ENCODE data around the gene LRRC4C. TPM values are rescaled to one million over a fixed set of nuclear protein-coding genes. Genes with fewer than 3 reads are reported as not detected.

The LRRC4C gene
- total RNA-seq, 1 donor from 2014 or later: 0.41 TPM

GRCh38 chr11:41254966-41255365 is 204.5 kb downstream of the LRRC4C start:
- intact Hi-C loops (cut with micrococcal nuclease): no loop called here
- H3K9me3 ChIP-seq (replicated peaks): no peaks in the 10 kb centered on the region
- no peaks in the 10 kb centered on the region for H3K4me1 ChIP-seq
- no peaks in the 10 kb centered on the region for H3K27me3 ChIP-seq (ENCODE audit: low read depth)
- no peak for DNase-seq
- TF ChIP-seq, protein P1, sequence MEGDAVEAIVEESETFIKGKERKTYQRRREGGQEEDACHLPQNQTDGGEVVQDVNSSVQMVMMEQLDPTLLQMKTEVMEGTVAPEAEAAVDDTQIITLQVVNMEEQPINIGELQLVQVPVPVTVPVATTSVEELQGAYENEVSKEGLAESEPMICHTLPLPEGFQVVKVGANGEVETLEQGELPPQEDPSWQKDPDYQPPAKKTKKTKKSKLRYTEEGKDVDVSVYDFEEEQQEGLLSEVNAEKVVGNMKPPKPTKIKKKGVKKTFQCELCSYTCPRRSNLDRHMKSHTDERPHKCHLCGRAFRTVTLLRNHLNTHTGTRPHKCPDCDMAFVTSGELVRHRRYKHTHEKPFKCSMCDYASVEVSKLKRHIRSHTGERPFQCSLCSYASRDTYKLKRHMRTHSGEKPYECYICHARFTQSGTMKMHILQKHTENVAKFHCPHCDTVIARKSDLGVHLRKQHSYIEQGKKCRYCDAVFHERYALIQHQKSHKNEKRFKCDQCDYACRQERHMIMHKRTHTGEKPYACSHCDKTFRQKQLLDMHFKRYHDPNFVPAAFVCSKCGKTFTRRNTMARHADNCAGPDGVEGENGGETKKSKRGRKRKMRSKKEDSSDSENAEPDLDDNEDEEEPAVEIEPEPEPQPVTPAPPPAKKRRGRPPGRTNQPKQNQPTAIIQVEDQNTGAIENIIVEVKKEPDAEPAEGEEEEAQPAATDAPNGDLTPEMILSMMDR (IDR thresholded peaks at IDR 0.05; ENCODE audit: borderline replicate concordance): no peak
- no peaks in the 10 kb centered on the region for H3K36me3 ChIP-seq
- no peak overlapping the region for H3K27ac ChIP-seq (replicated peaks)
- H3K4me3 ChIP-seq: no peak overlapping the region

DNA sequence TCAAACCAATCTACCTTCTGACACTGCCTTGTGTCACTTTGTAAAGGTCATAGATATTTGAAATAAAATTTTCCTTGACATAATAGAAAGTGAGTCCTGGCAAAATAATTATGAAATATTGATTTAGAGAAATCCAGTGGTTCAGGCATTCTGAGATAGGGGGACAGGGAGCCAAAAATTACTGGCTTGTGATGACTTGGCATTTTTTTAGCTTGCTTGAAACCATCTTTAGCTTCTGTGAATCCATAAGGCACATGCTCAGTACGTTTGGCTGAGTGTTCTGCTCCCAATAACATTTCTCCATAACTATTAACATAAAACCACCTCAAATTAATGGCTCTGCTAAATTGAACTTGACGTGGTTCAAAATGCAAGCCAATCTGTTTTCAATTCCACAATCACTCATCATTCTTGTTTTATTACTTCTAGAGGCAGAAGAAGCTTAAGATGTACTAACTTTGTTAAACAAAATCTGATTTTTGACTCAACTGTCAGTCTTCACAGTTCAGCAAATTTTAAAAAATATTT is 209.0 kb downstream of the LRRC4C start:
- H3K4me3 ChIP-seq: no peak overlapping the region

GRCh38 chr11:41247621-41248020 is 211.8 kb downstream of the LRRC4C start:
- intact Hi-C loops (cut with micrococcal nuclease): no loop called here
- Histone ChIP-seq H3K36me3 (no peaks in the 10 kb centered on the region), H3K4me3 (no peak overlapping the region), H3K9me3 (replicated peaks) (no peaks in the 10 kb centered on the region), H3K27me3 (ENCODE audit: low read depth) (no peaks in the 10 kb centered on the region), H3K4me1 (no peaks in the 10 kb centered on the region), H3K27ac (replicated peaks) (no peak overlapping the region)
- DNase-seq: no peak
- TF ChIP-seq, protein P1 (IDR thresholded peaks at IDR 0.05; ENCODE audit: borderline replicate concordance): no peak

More for the DNA sequence above, 209.0 kb downstream of the LRRC4C start:
- Histone ChIP-seq H3K4me1 (no peaks in the 10 kb centered on the region), H3K27me3 (ENCODE audit: low read depth) (no peaks in the 10 kb centered on the region), H3K9me3 (replicated peaks) (no peaks in the 10 kb centered on the region), H3K27ac (replicated peaks) (no peak overlapping the region), H3K36me3 (no peaks in the 10 kb centered on the region)
- TF ChIP-seq, protein P1 (IDR thresholded peaks at IDR 0.05; ENCODE audit: borderline replicate concordance): no peak
- intact Hi-C loops (cut with micrococcal nuclease): no loop called here
- no peak for DNase-seq

DNA sequence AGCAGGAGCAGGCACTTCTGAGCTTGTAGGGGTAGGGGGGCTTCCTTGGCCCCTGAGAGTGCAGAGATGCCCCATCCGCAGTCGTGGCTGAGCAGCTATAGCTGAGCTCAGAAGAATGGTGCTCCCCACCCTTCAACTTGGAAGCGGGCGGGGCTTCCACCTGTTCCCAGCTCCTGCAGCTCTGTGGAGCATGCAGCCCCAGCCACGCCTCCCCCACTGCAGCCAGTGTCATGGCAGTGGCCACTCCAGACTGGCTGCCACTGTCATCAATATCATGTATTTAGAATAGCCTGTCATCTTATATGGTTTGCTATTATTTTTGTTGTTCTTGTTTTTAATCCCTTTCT is 213.1 kb downstream of the LRRC4C start:
- no peaks in the 10 kb centered on the region for H3K4me1 ChIP-seq
- TF ChIP-seq, protein P1 (IDR thresholded peaks at IDR 0.05; ENCODE audit: borderline replicate concordance): no peak
- no peak for DNase-seq
- no peaks in the 10 kb centered on the region for H3K27me3 ChIP-seq (ENCODE audit: low read depth)
- H3K4me3 ChIP-seq: no peak overlapping the region
- no peak overlapping the region for H3K27ac ChIP-seq (replicated peaks)
- peaks cover 4% of the 10 kb centered on the region for H3K9me3 ChIP-seq (replicated peaks)
- intact Hi-C loops (cut with micrococcal nuclease): no loop called here
- H3K36me3 ChIP-seq: no peaks in the 10 kb centered on the region

GRCh38 chr11:41245704-41246398 is 213.6 kb downstream of the LRRC4C start:
- H3K4me1 ChIP-seq: no peaks in the 10 kb centered on the region
- H3K36me3 ChIP-seq: no peaks in the 10 kb centered on the region
- TF ChIP-seq, protein P1 (IDR thresholded peaks at IDR 0.05; ENCODE audit: borderline replicate concordance): peak; percentile 52
- H3K9me3 ChIP-seq (replicated peaks): peaks cover 4% of the 10 kb centered on the region
- DNase-seq: no peak
- no peak overlapping the region for H3K27ac ChIP-seq (replicated peaks)
- intact Hi-C loops (cut with micrococcal nuclease): no loop called here
- no peaks in the 10 kb centered on the region for H3K27me3 ChIP-seq (ENCODE audit: low read depth)
- no peak overlapping the region for H3K4me3 ChIP-seq

Measured in left ventricle myocardium inferior (tissue), 1 donor.